HG03280 (cell line): ENCODE data around the gene TCOF1.

Source experiments
- ATAC-seq: cut with Tn5 transposase; IDR thresholded peaks from one replicate; pipeline ENCODE4 v1.9.1; 2021; ENCODE audit warnings: mild to moderate bottlenecking, moderate library complexity; ENCODE audit not compliant: unreplicated experiment

TCOF1 gene

GRCh38 chr5:150389531-150390266, 32.2 kb downstream of the TCOF1 start:
- ATAC-seq = no peak

GRCh38 chr5:150391064-150391834, 33.8 kb downstream of the TCOF1 start:
- no peak for ATAC-seq

- no peak for ATAC-seq
Measured at GRCh38 chr5:150391986-150392385, 34.5 kb downstream of the TCOF1 start.

- ATAC-seq = no peak
Measured at GRCh38 chr5:150392680-150393079, 35.2 kb downstream of the TCOF1 start.

GRCh38 chr5:150393096-150393645, 35.7 kb downstream of the TCOF1 start:
- no peak for ATAC-seq

- ATAC-seq = no peak
Measured at GRCh38 chr5:150394131-150394530, 36.6 kb downstream of the TCOF1 start.

GRCh38 chr5:150394912-150395687, 37.6 kb downstream of the TCOF1 start:
- no peak for ATAC-seq

- ATAC-seq = no peak
Measured at GRCh38 chr5:150395688-150395975, 38.1 kb downstream of the TCOF1 start.

- ATAC-seq = no peak
Measured at GRCh38 chr5:150396267-150396666, 38.8 kb downstream of the TCOF1 start.

- ATAC-seq = no peak
Measured at GRCh38 chr5:150397146-150397781, 39.8 kb downstream of the TCOF1 start.

GRCh38 chr5:150397782-150398721, 40.6 kb downstream of the TCOF1 start:
- no peak for ATAC-seq

- ATAC-seq = peak; percentile 70
Measured at GRCh38 chr5:150398722-150399523, 41.4 kb downstream of the TCOF1 start.

- ATAC-seq = no peak
Measured at GRCh38 chr5:150399524-150400211, 42.2 kb downstream of the TCOF1 start.

- no peak for ATAC-seq
Measured at GRCh38 chr5:150400316-150401075, 43.0 kb downstream of the TCOF1 start.

- no peak for ATAC-seq
Measured at GRCh38 chr5:150401076-150401375, 43.5 kb downstream of the TCOF1 start.

- ATAC-seq = no peak
Measured at GRCh38 chr5:150401376-150402228, 44.1 kb downstream of the TCOF1 start.

GRCh38 chr5:150402229-150402773, 44.8 kb downstream of the TCOF1 start:
- no peak for ATAC-seq
